GM04503 (cell line): ENCODE measurements around the gene MBNL1.
"Not testable (repeated sequence)": the region's sequence is repeated elsewhere in the genome, so short reads cannot be mapped to it uniquely, and the experiment has no call there.

ENCODE experiments used
- DNase-seq: peaks from one replicate; pipeline ENCODE4 v3.0.0-alpha.2; 2012; ENCODE audit warnings: low read depth

Gene MBNL1

GRCh38 chr3:152350139-152350538 is 81.4 kb downstream of the MBNL1 start:
- DNase-seq: no peak

GRCh38 chr3:152350776-152351175 is 82.0 kb downstream of the MBNL1 start:
- DNase-seq: no peak

- no peak for DNase-seq
Observed at GRCh38 chr3:152352554-152352953, 83.8 kb downstream of the MBNL1 start.

GRCh38 chr3:152353578-152353977 is 84.8 kb downstream of the MBNL1 start:
- DNase-seq: no peak

GRCh38 chr3:152355744-152356665 is 87.3 kb downstream of the MBNL1 start:
- DNase-seq: no peak

- DNase-seq: no peak
Observed at GRCh38 chr3:152356870-152357276, 88.1 kb downstream of the MBNL1 start.

GRCh38 chr3:152357587-152357986 is 88.9 kb downstream of the MBNL1 start:
- DNase-seq: no peak

- DNase-seq: no peak
Observed at GRCh38 chr3:152359385-152360248, 90.9 kb downstream of the MBNL1 start.

- no peak for DNase-seq
Observed at GRCh38 chr3:152360302-152360701, 91.6 kb downstream of the MBNL1 start.

GRCh38 chr3:152360966-152361365 is 92.2 kb downstream of the MBNL1 start:
- DNase-seq: no peak

GRCh38 chr3:152362086-152362485 is 93.4 kb downstream of the MBNL1 start:
- no peak for DNase-seq

GRCh38 chr3:152364237-152364636 is 95.5 kb downstream of the MBNL1 start:
- no peak for DNase-seq

GRCh38 chr3:152365126-152365525 is 96.4 kb downstream of the MBNL1 start:
- no peak for DNase-seq

GRCh38 chr3:152365766-152366593 is 97.3 kb downstream of the MBNL1 start:
- no peak for DNase-seq

GRCh38 chr3:152367192-152367591 is 98.5 kb downstream of the MBNL1 start:
- DNase-seq: not testable (repeated sequence)

- DNase-seq: not testable (repeated sequence)
Observed at GRCh38 chr3:152372633-152373032, 103.9 kb downstream of the MBNL1 start.

GRCh38 chr3:152373379-152373778 is 104.7 kb downstream of the MBNL1 start:
- no peak for DNase-seq

- DNase-seq: no peak
Observed at GRCh38 chr3:152374262-152374990, 105.7 kb downstream of the MBNL1 start.

- DNase-seq: no peak
Observed at GRCh38 chr3:152375546-152375945, 106.8 kb downstream of the MBNL1 start.

- DNase-seq: no peak
Observed at GRCh38 chr3:152376351-152377183, 107.8 kb downstream of the MBNL1 start.
